Mesenchymal stem cell (in vitro differentiated cells and primary cell): Measurements from ENCODE around the gene NUCKS1.
A peak's percentile ranks its signal among the peaks of the same experiment; 100 is the strongest.

Experiments used
- DNase-seq: peaks from one replicate; pipeline ENCODE4 v3.0.0-alpha.2; 2013
- H2AFZ ChIP-seq: one replicate; pipeline ENCODE4 v1.6.1; 2013; ENCODE audit warnings: low read depth, mild to moderate bottlenecking, control low read depth, inconsistent platforms, low read length, moderate library complexity
- H2AK5ac ChIP-seq: 2 replicates; pipeline ENCODE4 v1.6.1; 2013; ENCODE audit warnings: low read length, moderate library complexity, mild to moderate bottlenecking, inconsistent platforms; ENCODE audit not compliant: severe bottlenecking
- H2BK120ac ChIP-seq: one replicate; pipeline ENCODE4 v1.6.1; 2013; ENCODE audit warnings: low read depth, mild to moderate bottlenecking, inconsistent platforms, low read length, moderate library complexity
- H2BK12ac ChIP-seq, 2 experiments: one replicate each; pipeline ENCODE4 v1.6.1; 2013; ENCODE audit warnings: inconsistent platforms in 2 of 2, low read length in 2 of 2, mild to moderate bottlenecking in 2 of 2, moderate library complexity in 2 of 2, control low read depth in 1 of 2
- H2BK15ac ChIP-seq: one replicate; pipeline ENCODE4 v1.6.1; 2013; ENCODE audit warnings: mild to moderate bottlenecking, low read depth, inconsistent platforms; ENCODE audit not compliant: poor library complexity, severe bottlenecking
- H2BK5ac ChIP-seq: 2 replicates; pipeline ENCODE4 v1.6.1; 2013; ENCODE audit warnings: low read depth, mild to moderate bottlenecking, low read length, control low read depth, inconsistent platforms; ENCODE audit not compliant: poor library complexity, severe bottlenecking
- H3K14ac ChIP-seq, 2 experiments: one replicate each; pipeline ENCODE4 v1.6.1; 2013; ENCODE audit warnings: inconsistent platforms in 2 of 2, low read length in 2 of 2, control low read depth in 1 of 2, mild to moderate bottlenecking in 1 of 2, moderate library complexity in 1 of 2
- H3K18ac ChIP-seq, 2 experiments: one replicate each; pipeline ENCODE4 v1.6.1; 2013; ENCODE audit warnings: inconsistent platforms in 2 of 2, low read length in 2 of 2, control low read depth in 1 of 2, low read depth in 1 of 2, mild to moderate bottlenecking in 1 of 2
- H3K23ac ChIP-seq, 2 experiments: one replicate each; pipeline ENCODE4 v1.6.1; 2013; ENCODE audit warnings: inconsistent platforms in 2 of 2, low read length in 2 of 2, mild to moderate bottlenecking in 2 of 2, moderate library complexity in 2 of 2, control low read depth in 1 of 2
- H3K27ac ChIP-seq: 2 replicates; pipeline ENCODE4 v1.5.1; 2013; ENCODE audit warnings: mild to moderate bottlenecking, moderate library complexity, low read length, control low read depth, inconsistent platforms; ENCODE audit not compliant: poor library complexity, severe bottlenecking
- H3K27me3 ChIP-seq, 2 experiments: 2 replicates each; pipeline versions ENCODE4 v1.6.1 to v1.7.0; 2013; ENCODE audit warnings: low read length in 2 of 2, mild to moderate bottlenecking in 2 of 2, moderate library complexity in 2 of 2, control low read depth in 1 of 2, inconsistent platforms in 1 of 2; ENCODE audit not compliant: control insufficient read depth in 1 of 2, insufficient read depth in 1 of 2
- H3K36me3 ChIP-seq, 2 experiments: 2 replicates each; pipeline versions ENCODE4 v1.6.1 to v1.7.0; 2013; ENCODE audit warnings: low read length in 2 of 2, control low read depth in 1 of 2, inconsistent platforms in 1 of 2, low read depth in 1 of 2, mild to moderate bottlenecking in 1 of 2; ENCODE audit not compliant: insufficient read depth in 2 of 2, control insufficient read depth in 1 of 2
- H3K4ac ChIP-seq, 2 experiments: one replicate each; pipeline ENCODE4 v1.6.1; 2013; ENCODE audit warnings: inconsistent platforms in 2 of 2, low read length in 2 of 2, mild to moderate bottlenecking in 2 of 2, moderate library complexity in 2 of 2, control low read depth in 1 of 2, low read depth in 1 of 2
- H3K4me1 ChIP-seq: 2 replicates; pipeline ENCODE4 v1.6.1; 2013; ENCODE audit warnings: low read depth, low read length, control low read depth; ENCODE audit not compliant: control insufficient read depth, insufficient read depth
- H3K4me2 ChIP-seq: 2 replicates; pipeline ENCODE4 v1.6.1; 2013; ENCODE audit warnings: low read length, mild to moderate bottlenecking, inconsistent platforms; ENCODE audit not compliant: poor library complexity, severe bottlenecking
- H3K4me3 ChIP-seq, 2 experiments: 2 replicates each; pipeline versions ENCODE4 v1.5.1 to v1.7.0; 2013; ENCODE audit warnings: low read length in 2 of 2, mild to moderate bottlenecking in 2 of 2, control low read depth in 1 of 2, low read depth in 1 of 2; ENCODE audit not compliant: insufficient read depth in 1 of 2
- H3K79me1 ChIP-seq: replicated peaks from 2 replicates; pipeline ENCODE4 v1.6.1; 2013; ENCODE audit warnings: mild to moderate bottlenecking, control low read depth, low read length, inconsistent platforms; ENCODE audit not compliant: poor library complexity, severe bottlenecking
- H3K9ac ChIP-seq: 2 replicates; pipeline ENCODE4 v1.7.0; 2013; ENCODE audit warnings: mild to moderate bottlenecking, low read length, moderate library complexity
- H3K9me3 ChIP-seq: 2 replicates; pipeline ENCODE4 v1.7.0; 2013; ENCODE audit warnings: mild to moderate bottlenecking, low read length; ENCODE audit not compliant: control insufficient read depth
- H4K8ac ChIP-seq: one replicate; pipeline ENCODE4 v1.6.1; 2013; ENCODE audit warnings: inconsistent platforms, mild to moderate bottlenecking, low read length, moderate library complexity
- H4K91ac ChIP-seq: one replicate; pipeline ENCODE4 v1.6.1; 2013; ENCODE audit warnings: mild to moderate bottlenecking, low read length, inconsistent platforms
- WGBS: methylation state at CpG from one replicate; pipeline ENCODE4 v1.1.7; 2013; ENCODE audit warnings: mixed read lengths; 5-methylcytosine and 5-hydroxymethylcytosine counted together

NUCKS1 gene

DNA sequence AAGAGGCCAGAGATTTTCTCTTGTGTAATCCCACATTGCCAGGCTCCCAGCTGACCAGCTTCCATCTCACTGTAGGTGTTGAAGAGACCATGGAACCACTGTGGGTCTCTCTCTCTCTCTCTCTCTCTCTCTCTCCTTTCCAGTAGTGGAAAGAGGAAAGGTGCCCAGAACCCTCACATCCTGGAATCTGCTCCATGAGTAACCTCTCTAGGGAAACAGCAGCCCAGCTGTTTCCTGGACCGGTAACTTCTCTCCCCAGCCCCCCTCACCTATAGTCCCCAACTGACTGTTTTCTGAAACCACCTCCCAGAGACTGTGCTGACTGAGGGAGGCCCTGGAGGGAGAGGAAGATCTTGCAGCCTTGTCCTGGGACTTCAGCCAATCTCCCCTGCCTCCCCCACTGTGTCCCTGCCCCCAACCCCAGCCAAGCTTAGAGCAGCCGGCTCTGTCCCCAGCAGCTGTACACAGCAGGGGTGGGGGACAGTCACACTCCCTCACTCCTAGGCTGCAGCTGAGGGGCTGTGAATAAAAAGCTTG is 49.0 kb downstream of the NUCKS1 start:
- H3K4me2 ChIP-seq = peak overlapping the region; percentile 14
- peak overlapping the region; percentile 17 for H3K27ac ChIP-seq
- no peak overlapping the region for H3K23ac ChIP-seq
- peak overlapping the region; percentile 37 for H2AK5ac ChIP-seq
- H3K4me3 ChIP-seq = no peak overlapping the region
- no peaks in the 10 kb centered on the region for H3K27me3 ChIP-seq
- peak overlapping the region in 1 of 2 experiments; percentile 56 for H3K14ac ChIP-seq
- H2BK120ac ChIP-seq = no peak overlapping the region
- H2BK15ac ChIP-seq = no peak overlapping the region
- H3K9me3 ChIP-seq = no peaks in the 10 kb centered on the region
- peaks cover 19% of the 10 kb centered on the region for H3K79me1 ChIP-seq
- peak overlapping the region in 1 of 2 experiments; percentile 10 for H3K4ac ChIP-seq
- no peak overlapping the region for H3K9ac ChIP-seq
- no peak overlapping the region for H2BK5ac ChIP-seq
- DNase-seq = no peak
- no peak overlapping the region for H2AFZ ChIP-seq
- WGBS = 9% methylated on average over 2 of the region's 2 CpGs
- no peak overlapping the region for H4K91ac ChIP-seq
- H3K18ac ChIP-seq = peak overlapping the region; percentile 48 to 56
- H2BK12ac ChIP-seq = peak overlapping the region in 1 of 2 experiments; percentile 19
- H4K8ac ChIP-seq = peak overlapping the region; percentile 79
- peaks cover 9% of the 10 kb centered on the region for H3K4me1 ChIP-seq
- H3K36me3 ChIP-seq = peaks cover 11 to 31% of the 10 kb centered on the region in 2 experiments

DNA sequence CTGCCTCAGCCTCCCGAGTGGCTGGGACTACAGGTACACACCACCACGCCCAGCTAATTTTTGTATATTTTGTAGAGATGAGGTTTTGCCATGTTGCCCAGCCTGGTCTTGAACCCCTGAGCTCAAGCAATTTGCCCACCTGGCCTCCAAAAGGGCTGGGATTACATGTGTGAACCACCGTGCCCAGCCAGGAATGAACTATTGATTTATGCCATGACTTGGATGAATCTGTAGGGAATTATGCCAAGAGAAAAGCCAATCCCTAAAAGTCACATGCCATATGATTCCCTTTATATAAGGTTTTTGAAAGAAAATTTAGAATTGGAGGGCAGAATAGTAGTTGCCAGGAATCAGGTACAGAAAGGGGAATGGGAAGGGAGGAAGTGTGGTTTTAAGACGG is 50.6 kb downstream of the NUCKS1 start:
- H2BK15ac ChIP-seq = no peak overlapping the region
- H3K4me2 ChIP-seq = no peak overlapping the region
- H3K79me1 ChIP-seq = peaks cover 11% of the 10 kb centered on the region
- H2BK12ac ChIP-seq = no peak overlapping the region
- no peaks in the 10 kb centered on the region for H3K9me3 ChIP-seq
- H4K91ac ChIP-seq = no peak overlapping the region
- H2BK5ac ChIP-seq = no peak overlapping the region
- H2BK120ac ChIP-seq = no peak overlapping the region
- H3K36me3 ChIP-seq = peaks cover 11 to 20% of the 10 kb centered on the region in 2 experiments
- H3K9ac ChIP-seq = no peak overlapping the region
- H3K27ac ChIP-seq = no peak overlapping the region
- H3K18ac ChIP-seq = no peak overlapping the region
- no peak overlapping the region for H3K4ac ChIP-seq
- no peak overlapping the region for H3K14ac ChIP-seq
- H3K4me1 ChIP-seq = peaks cover 9% of the 10 kb centered on the region
- no peak overlapping the region for H3K4me3 ChIP-seq
- H2AK5ac ChIP-seq = no peak overlapping the region
- no peaks in the 10 kb centered on the region for H3K27me3 ChIP-seq
- no peak overlapping the region for H3K23ac ChIP-seq
- no peak overlapping the region for H2AFZ ChIP-seq
- H4K8ac ChIP-seq = no peak overlapping the region
- 92% methylated on average over 3 of the region's 4 CpGs for WGBS
- no peak for DNase-seq

DNA sequence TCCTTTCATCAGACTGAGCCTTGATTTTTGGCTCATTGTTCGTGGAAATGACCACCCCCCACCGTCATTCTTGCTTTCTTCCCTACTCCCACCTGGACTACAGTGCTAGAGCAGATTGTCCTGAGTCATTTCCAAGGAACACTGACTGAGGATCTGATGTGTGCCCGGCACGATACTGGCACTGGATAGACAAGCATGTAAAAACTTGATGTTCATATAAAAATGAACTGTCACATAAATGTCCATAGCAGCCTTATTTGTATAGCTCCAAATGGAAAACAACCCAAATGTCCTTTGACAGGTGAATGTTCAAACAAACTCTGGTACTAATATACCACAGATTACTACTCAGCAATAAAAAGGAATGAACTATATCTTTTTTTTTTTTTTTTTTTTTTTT is 51.1 kb downstream of the NUCKS1 start:
- no peak overlapping the region for H2BK15ac ChIP-seq
- no peak overlapping the region for H2BK120ac ChIP-seq
- H2AFZ ChIP-seq = no peak overlapping the region
- H3K4me3 ChIP-seq = no peak overlapping the region
- H3K36me3 ChIP-seq = peaks cover 8 to 15% of the 10 kb centered on the region in 2 experiments
- H3K9ac ChIP-seq = no peak overlapping the region
- no peak overlapping the region for H2BK5ac ChIP-seq
- no peak overlapping the region for H3K23ac ChIP-seq
- H2BK12ac ChIP-seq = no peak overlapping the region
- H3K14ac ChIP-seq = no peak overlapping the region
- no peak overlapping the region for H3K18ac ChIP-seq
- H4K91ac ChIP-seq = no peak overlapping the region
- peaks cover 8% of the 10 kb centered on the region for H3K79me1 ChIP-seq
- H3K4ac ChIP-seq = no peak overlapping the region
- no peaks in the 10 kb centered on the region for H3K9me3 ChIP-seq
- H3K27me3 ChIP-seq = no peaks in the 10 kb centered on the region
- H3K4me2 ChIP-seq = no peak overlapping the region
- no peak overlapping the region for H3K27ac ChIP-seq
- peaks cover 9% of the 10 kb centered on the region for H3K4me1 ChIP-seq
- DNase-seq = no peak
- H4K8ac ChIP-seq = no peak overlapping the region
- no peak overlapping the region for H2AK5ac ChIP-seq
- WGBS = 96% methylated on average over 4 of the region's 4 CpGs

DNA sequence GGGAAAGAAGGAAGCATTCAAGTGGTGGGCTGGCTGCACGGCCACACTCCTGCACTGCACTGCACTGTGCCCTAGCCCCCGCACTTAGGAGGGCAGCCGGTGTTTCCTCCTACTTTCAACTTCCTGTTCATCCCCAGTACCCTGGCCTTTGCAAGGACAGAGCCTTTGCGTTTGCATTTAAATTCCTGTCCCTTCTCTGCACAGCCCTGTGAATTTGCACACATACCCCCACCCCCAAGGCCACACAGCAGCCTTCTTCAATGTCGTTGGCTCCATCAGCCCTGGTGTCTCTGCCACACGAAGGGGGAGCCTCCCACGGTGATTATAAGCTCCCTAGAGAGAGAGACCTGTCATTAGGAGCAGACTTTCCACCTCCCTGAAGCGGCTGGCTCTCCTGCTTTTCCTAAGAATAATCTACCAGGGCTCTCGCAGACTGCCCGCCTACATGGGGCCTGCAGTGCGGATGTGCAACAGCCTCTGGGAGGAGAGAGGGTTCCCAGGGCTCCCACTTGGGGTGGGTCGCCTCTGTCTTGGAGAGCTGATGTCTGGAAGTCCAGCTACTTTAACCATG is 56.5 kb downstream of the NUCKS1 start:
- Histone ChIP-seq H4K8ac (peak overlapping the region; percentile 64), H3K27me3 (peaks cover 0 to 10% of the 10 kb centered on the region in 2 experiments), H4K91ac (no peak overlapping the region), H3K4me1 (peaks cover 7% of the 10 kb centered on the region), H2AFZ (peak overlapping the region; percentile 36), H2BK120ac (no peak overlapping the region), H3K79me1 (no peaks in the 10 kb centered on the region), H3K14ac (no peak overlapping the region), H3K36me3 (no peaks in the 10 kb centered on the region), H3K23ac (no peak overlapping the region), H3K18ac (no peak overlapping the region), H3K9ac (no peak overlapping the region), H3K4me2 (no peak overlapping the region), H2BK5ac (no peak overlapping the region), H3K4me3 (no peak overlapping the region), H3K27ac (no peak overlapping the region), H2AK5ac (no peak overlapping the region), H3K4ac (no peak overlapping the region), H2BK15ac (no peak overlapping the region), H2BK12ac (no peak overlapping the region), H3K9me3 (no peaks in the 10 kb centered on the region)
- WGBS = 34% methylated on average over 11 of the region's 12 CpGs
- no peak for DNase-seq
